Measurements from ENCODE around the gene CELSR1. TPM values are rescaled to one million over a fixed set of nuclear protein-coding genes. Genes with fewer than 3 reads are reported as not detected.

The CELSR1 gene
- total RNA-seq, 2 donors from 2014 or later = 24.4 to 34.1 TPM

DNA sequence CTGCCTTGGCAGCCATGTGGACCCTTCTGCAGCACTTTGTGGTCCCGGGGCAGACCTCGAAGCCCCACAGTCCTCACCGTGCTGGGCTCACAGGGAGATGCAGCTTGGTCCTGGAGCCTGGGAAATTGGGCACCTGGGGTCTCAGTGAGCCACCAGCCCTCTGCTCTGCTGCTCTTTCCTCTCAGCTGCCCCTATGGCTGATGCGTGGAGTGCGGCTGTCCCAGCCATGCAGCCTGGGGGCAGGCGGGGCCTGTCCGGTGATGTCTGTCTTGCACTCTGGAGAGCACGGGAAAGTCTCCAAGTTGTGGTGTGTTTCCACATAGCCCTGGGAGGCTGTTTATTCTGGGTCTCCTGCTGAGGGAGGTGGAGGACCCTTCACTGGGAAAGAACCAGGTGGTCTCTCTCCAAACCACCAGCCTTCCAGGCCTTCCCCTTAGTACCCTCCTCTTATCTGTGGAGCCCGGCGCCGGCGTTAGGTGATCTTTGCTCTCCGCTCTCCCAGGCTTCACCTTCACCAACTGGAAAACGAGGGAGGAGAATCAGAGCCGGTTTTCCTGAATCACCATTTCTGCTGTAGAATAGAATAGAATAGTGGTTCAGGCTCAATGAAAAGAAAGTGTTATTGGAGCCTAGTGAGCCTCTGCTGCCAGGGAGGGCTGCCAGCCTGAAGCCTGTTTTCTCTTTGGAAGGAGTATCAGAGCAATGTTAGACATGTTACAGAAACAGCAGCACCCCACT is 41.6 kb upstream of the CELSR1 start:
- 91 to 92% methylated on average over 7 to 15 of the region's 15 CpGs for WGBS, 2 experiments (ENCODE audit: insufficient coverage in 1 of 2, insufficient read length in 1 of 2)
- Mint-ChIP-seq H3K4me3 (peak overlapping the region; percentile 76), H3K4me1 (peaks cover 49% of the 10 kb centered on the region), H3K36me3 (ENCODE audit: low read depth) (no peaks in the 10 kb centered on the region), H3K9me3 (no peaks in the 10 kb centered on the region), H3K27me3 (ENCODE audit: insufficient read depth) (peaks cover 5% of the 10 kb centered on the region), H3K27ac (no peak overlapping the region)
- Histone ChIP-seq H3K4me3 (ENCODE audit: low read length) (no peak overlapping the region), H3K4me1 (ENCODE audit: control insufficient read depth, insufficient read depth, low read length) (peaks cover 8% of the 10 kb centered on the region), H3K27ac (ENCODE audit: low read depth, low read length) (no peak overlapping the region), H3K9me3 (ENCODE audit: control insufficient read depth, low read length) (no peaks in the 10 kb centered on the region), H3K9ac (ENCODE audit: extremely low read depth, low read length, poor library complexity, severe bottlenecking) (peak overlapping the region; percentile 62), H3K27me3 (ENCODE audit: control insufficient read depth, insufficient read depth, low read length, poor library complexity, severe bottlenecking) (no peaks in the 10 kb centered on the region), H3K36me3 (ENCODE audit: control insufficient read depth, insufficient read depth, low read length) (no peaks in the 10 kb centered on the region)
- peak; percentile 61 for DNase-seq
- TF ChIP-seq, protein P1, sequence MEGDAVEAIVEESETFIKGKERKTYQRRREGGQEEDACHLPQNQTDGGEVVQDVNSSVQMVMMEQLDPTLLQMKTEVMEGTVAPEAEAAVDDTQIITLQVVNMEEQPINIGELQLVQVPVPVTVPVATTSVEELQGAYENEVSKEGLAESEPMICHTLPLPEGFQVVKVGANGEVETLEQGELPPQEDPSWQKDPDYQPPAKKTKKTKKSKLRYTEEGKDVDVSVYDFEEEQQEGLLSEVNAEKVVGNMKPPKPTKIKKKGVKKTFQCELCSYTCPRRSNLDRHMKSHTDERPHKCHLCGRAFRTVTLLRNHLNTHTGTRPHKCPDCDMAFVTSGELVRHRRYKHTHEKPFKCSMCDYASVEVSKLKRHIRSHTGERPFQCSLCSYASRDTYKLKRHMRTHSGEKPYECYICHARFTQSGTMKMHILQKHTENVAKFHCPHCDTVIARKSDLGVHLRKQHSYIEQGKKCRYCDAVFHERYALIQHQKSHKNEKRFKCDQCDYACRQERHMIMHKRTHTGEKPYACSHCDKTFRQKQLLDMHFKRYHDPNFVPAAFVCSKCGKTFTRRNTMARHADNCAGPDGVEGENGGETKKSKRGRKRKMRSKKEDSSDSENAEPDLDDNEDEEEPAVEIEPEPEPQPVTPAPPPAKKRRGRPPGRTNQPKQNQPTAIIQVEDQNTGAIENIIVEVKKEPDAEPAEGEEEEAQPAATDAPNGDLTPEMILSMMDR (conservative IDR thresholded peaks at IDR 0.05) = no peak

DNA sequence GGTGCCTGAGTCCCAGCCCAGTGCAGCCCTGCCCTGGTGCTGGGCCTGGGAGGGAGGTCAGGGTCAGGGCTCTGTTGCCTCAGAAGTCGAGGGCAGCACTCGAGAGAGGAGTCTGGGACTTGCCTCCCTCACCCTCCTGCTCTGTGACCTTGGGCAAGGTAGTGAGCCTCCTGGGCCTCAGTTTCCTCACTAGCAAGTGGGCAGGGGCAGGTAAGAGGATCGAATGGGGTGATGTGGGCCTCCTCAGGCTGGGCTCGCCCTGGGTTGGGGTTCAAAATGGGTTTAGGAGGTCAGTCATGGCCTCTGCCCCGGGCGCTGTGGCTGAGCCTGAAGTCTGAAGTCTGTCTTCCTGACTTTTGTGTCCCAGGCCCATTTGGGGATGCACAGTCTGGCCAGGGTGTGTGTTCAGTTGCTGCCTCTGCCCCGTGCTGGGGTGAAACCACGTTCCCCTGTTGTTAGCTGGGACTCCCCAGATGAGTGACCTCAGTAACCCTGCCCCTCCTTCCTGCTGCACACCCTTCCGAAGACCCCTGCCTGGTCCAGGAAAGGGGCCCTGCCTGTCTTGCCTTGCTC is 40.9 kb upstream of the CELSR1 start:
- DNase-seq = peak; percentile 52
- peak overlapping the region; percentile 62 for H3K9ac ChIP-seq (ENCODE audit: extremely low read depth, low read length, poor library complexity, severe bottlenecking)
- TF ChIP-seq, protein P1 (conservative IDR thresholded peaks at IDR 0.05) = no peak
- 80 to 89% methylated on average over 7 to 9 of the region's 9 CpGs for WGBS, 2 experiments (ENCODE audit: insufficient coverage in 1 of 2, insufficient read length in 1 of 2)
- H3K27me3 ChIP-seq (ENCODE audit: control insufficient read depth, insufficient read depth, low read length, poor library complexity, severe bottlenecking) = no peaks in the 10 kb centered on the region
- H3K36me3 Mint-ChIP-seq (ENCODE audit: low read depth) = no peaks in the 10 kb centered on the region
- no peaks in the 10 kb centered on the region for H3K9me3 Mint-ChIP-seq
- peak overlapping the region; percentile 78 for H3K4me3 ChIP-seq (ENCODE audit: low read length)
- H3K27ac ChIP-seq (ENCODE audit: low read depth, low read length) = no peak overlapping the region
- H3K4me1 Mint-ChIP-seq = peaks cover 43% of the 10 kb centered on the region
- peaks cover 8% of the 10 kb centered on the region for H3K4me1 ChIP-seq (ENCODE audit: control insufficient read depth, insufficient read depth, low read length)
- H3K27me3 Mint-ChIP-seq (ENCODE audit: insufficient read depth) = peaks cover 5% of the 10 kb centered on the region
- H3K27ac Mint-ChIP-seq = no peak overlapping the region
- no peaks in the 10 kb centered on the region for H3K9me3 ChIP-seq (ENCODE audit: control insufficient read depth, low read length)
- H3K36me3 ChIP-seq (ENCODE audit: control insufficient read depth, insufficient read depth, low read length) = no peaks in the 10 kb centered on the region
- H3K4me3 Mint-ChIP-seq = peak overlapping the region; percentile 76

DNA sequence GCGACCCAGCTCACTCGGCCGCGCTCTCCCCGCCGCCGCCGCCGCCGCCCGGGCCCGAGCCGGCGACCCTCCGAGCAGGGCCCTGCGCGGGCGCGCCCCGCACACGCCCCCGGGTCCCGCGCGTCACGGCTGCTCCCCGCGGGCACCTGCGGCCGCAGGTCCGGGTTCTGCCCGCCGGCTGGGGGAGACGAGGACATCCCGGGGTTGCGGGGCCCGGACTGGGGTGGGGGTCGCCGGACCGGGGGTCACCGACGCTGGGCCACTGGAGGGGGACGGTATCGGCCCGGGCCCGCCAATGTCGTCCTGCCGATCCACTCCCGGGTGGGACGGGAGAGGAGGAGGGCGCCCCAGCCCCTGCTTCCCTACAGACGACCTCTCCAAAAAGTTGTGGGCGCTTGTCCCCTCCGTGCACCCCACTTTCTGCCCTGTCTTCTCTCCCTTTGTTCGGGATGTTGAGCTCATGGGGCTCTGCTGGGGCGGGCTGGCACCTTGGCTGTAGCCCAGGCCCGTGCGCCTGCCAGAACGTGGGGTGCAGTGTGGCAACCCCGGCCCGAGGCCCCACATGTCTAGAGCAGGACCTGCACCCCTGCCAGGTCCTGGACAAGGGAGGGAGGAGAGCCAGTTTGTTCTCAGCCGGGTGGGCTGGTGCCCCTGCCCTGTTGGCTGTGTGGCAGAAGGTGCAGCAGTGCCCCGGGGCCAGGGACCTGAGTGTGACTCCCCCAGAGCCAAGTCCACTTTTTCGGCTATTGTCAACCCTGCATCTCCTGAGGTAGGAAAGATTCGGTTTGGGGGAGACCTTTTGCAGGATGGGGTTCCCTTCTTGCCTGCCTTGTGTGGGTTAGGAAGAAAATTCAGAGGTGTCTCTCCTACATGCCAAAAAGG is 40.2 kb upstream of the CELSR1 start:
- TF ChIP-seq, protein P1 (conservative IDR thresholded peaks at IDR 0.05) = no peak
- Mint-ChIP-seq H3K27ac (peak overlapping the region; percentile 52), H3K4me3 (peak overlapping the region; percentile 76), H3K36me3 (ENCODE audit: low read depth) (no peaks in the 10 kb centered on the region), H3K9me3 (no peaks in the 10 kb centered on the region), H3K27me3 (ENCODE audit: insufficient read depth) (peaks cover 5% of the 10 kb centered on the region), H3K4me1 (peaks cover 43% of the 10 kb centered on the region)
- H3K36me3 ChIP-seq (ENCODE audit: control insufficient read depth, insufficient read depth, low read length) = no peaks in the 10 kb centered on the region
- no peaks in the 10 kb centered on the region for H3K9me3 ChIP-seq (ENCODE audit: control insufficient read depth, low read length)
- H3K4me3 ChIP-seq (ENCODE audit: low read length) = peak overlapping the region; percentile 78
- peak; percentile 62 for DNase-seq
- peaks cover 8% of the 10 kb centered on the region for H3K4me1 ChIP-seq (ENCODE audit: control insufficient read depth, insufficient read depth, low read length)
- peak overlapping the region; percentile 62 for H3K9ac ChIP-seq (ENCODE audit: extremely low read depth, low read length, poor library complexity, severe bottlenecking)
- no peak overlapping the region for H3K27ac ChIP-seq (ENCODE audit: low read depth, low read length)
- H3K27me3 ChIP-seq (ENCODE audit: control insufficient read depth, insufficient read depth, low read length, poor library complexity, severe bottlenecking) = no peaks in the 10 kb centered on the region
- WGBS, 2 experiments (ENCODE audit: insufficient coverage in 1 of 2, insufficient read length in 1 of 2) = 10 to 39% methylated on average over 3 to 65 of the region's 65 CpGs
